LNCAP (cell line): ENCODE results near the gene SOCS1.

Source experiments
- CTCF ChIP-seq: fragments of 450-650 bp; IDR thresholded peaks from 2 replicates; pipeline ENCODE4 v1.5.1; 2017; ENCODE audit warnings: mild to moderate bottlenecking

The SOCS1 gene

DNA sequence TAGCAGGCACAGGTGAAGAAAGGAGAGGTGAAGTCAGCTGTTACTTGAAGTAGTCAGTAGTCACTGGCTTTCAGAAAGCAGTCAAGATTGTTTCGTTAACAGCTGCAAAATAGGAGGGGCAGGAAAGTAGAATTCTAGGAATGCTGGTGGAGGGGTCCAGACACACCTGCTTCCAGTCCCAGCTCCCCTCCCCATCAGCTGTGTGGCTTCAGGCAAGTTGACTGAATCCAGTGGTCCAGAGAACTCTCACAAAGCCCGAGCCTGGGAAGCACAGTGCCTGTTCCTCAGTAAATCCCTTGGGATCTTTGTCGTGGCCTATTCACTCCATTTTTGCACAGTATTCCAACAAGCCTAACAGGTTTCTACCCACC lies 4.6 kb upstream of the SOCS1 start:
- no peak for TF ChIP-seq CTCF

DNA sequence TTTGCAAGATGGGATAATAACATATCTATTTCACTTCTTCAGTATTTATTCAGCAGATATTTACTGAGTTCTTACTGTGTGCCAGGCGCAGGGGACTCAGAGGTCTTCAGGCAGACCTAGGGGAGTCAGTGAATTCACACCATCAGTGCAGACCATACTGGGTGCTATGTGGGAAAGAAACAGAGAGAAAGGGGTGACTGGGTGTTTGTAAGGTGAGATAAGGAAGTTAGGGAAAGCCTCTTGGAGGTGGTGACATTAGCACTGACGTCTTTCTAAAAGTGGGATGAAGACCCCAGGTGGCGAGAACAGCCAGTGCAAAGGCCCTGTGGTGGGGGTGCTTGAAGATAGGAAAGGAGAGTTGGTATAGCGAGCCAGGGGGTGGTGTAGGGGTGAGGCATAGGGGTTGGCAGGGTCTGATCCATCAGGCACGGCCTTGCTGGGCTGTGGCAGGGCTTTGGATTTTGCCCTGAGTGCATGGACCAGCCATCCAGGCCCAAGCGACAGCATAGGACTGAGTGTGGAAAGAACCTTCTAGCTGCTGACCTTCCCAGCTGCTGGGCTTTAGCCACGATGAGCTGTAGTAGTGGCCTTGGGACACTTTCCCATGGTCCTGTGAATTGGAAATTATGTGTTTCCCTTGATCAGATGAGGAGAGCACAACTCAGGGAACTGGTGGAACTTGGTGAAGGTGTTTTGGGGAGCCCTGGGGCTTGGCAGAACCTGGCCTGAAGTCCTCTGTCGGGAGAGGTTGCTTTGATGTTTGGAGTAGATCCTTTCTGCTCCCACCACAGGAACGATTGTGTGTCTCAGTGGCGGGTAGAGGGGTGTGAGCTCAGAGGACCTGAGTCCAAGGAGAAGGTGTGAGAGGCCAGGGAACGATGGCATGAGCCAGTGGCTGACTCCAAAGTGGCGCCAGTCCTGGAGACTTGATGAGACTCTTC lies 3.9 kb upstream of the SOCS1 start:
- TF ChIP-seq CTCF = no peak

DNA sequence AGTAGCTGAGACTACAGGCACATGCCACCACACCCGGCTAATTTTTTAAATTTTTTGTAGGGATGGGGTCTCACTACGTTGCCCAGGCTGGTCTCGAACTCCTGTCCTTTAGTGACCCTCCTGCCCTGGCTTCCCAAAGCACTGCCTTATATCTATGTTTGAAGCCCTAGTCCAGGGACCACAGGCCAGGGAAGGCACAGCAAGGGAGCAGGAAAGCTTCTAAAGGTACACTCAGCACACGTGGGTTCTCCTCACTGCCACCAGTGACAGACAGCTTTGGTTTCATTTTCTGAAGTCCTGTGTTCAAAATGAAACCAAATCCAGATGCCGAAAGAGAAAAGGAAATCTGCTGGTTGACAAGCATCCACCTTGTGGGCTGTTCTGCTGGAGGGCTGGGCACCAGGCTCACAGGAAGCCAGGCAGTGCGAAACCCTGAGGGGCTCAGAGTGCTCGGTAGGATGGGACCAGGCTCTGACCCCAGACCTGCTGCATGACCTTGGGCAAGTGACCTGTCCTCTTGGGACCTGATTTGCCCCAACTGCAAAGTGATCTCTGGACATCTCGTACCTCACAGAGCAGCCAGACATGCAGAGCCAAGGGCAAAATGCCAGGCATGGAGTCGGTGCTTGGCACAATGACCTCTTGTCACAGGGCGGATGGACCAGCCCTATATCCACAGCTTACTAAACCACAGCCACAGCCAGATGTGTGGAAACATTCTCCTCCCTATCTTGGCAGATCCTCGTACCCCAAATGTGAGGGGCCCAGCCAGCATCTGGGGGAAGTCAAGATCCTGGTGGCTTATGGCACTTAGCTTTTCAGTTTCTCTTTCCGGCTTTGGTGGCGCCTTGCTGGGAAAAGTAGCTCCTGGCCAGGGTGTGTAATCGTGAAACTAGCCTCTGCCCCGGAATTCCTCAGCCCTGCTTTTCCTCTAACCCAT lies 2.8 kb upstream of the SOCS1 start:
- no peak for TF ChIP-seq CTCF

GRCh38 chr16:11257131-11257938 lies 1.3 kb upstream of the SOCS1 start:
- TF ChIP-seq CTCF = peak; percentile 73

DNA sequence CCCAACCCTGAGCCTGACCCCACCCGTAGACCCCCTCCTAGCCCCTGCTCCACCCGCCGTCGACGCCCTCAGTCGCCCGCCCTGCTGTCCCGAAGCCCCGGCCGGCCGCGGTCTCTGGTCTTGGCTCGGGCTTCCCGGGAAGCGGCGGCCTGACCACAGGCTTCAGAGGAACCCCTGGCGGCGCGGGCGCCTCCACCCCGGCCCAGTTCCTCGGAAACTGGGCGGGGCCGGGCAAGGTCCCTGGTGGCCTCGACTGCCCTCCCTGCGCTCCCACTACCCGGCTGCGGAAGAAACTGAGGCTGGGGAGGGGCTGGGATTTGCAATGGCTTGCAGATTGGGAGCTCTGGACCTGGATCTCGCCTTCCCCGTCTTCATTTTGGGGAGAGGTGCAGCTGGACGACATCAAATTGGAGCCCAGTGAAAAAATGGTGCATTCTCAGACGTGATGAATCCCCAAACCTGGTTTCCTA lies 692 bp upstream of the SOCS1 start:
- no peak for TF ChIP-seq CTCF

- no peak for TF ChIP-seq CTCF
Measured at GRCh38 chr16:11254913-11255736, 879 bp downstream of the SOCS1 start.
